OCI-LY1 (cell line): ENCODE results near the gene PLK1.

ENCODE experiments used
- H2AFZ ChIP-seq: fragments of 200-600 bp; sonication (generic), shearing (Covaris generic); 2 replicates; pipeline ENCODE4 v1.6.0; 2014; ENCODE audit warnings: antibody characterized with exemption, mild to moderate bottlenecking, low read length
- H3F3A ChIP-seq: fragments of 200-600 bp; sonication (generic), shearing (Covaris generic); 2 replicates; pipeline ENCODE4 v1.6.0; 2014; ENCODE audit warnings: mild to moderate bottlenecking, antibody characterized with exemption, low read length, moderate library complexity; ENCODE audit not compliant: insufficient read depth
- H3K27ac ChIP-seq: fragments of 200-600 bp; sonication (generic); 2 replicates; pipeline ENCODE4 v1.5.1; 2014; ENCODE audit warnings: low read length, mixed run types, mild to moderate bottlenecking, low read depth; ENCODE audit not compliant: poor library complexity, severe bottlenecking
- H3K27me3 ChIP-seq: fragments of 200-600 bp; sonication (generic); 2 replicates; pipeline ENCODE4 v1.6.0; 2014; ENCODE audit warnings: antibody characterized with exemption, mild to moderate bottlenecking, low read length, moderate library complexity; ENCODE audit not compliant: insufficient read depth
- H3K36me3 ChIP-seq: fragments of 200-600 bp; sonication (generic); 2 replicates; pipeline ENCODE4 v1.6.1; 2014; ENCODE audit warnings: mild to moderate bottlenecking, antibody characterized with exemption, low read length, moderate library complexity, mixed read lengths; ENCODE audit not compliant: insufficient read depth
- H3K4me1 ChIP-seq: fragments of 200-600 bp; sonication (generic); 2 replicates; pipeline ENCODE4 v1.5.1; 2014; ENCODE audit warnings: mild to moderate bottlenecking, low read length, moderate library complexity; ENCODE audit not compliant: insufficient read depth, severe bottlenecking
- H3K4me2 ChIP-seq: fragments of 200-600 bp; sonication (generic), shearing (Covaris generic); 2 replicates; pipeline ENCODE4 v1.6.1; 2014; ENCODE audit warnings: low read length
- H3K4me3 ChIP-seq: fragments of 200-600 bp; sonication (generic); 2 replicates; pipeline ENCODE4 v1.5.1; 2014; ENCODE audit warnings: low read length, low read depth, mild to moderate bottlenecking, mixed read lengths; ENCODE audit not compliant: poor library complexity, severe bottlenecking
- H3K79me2 ChIP-seq: fragments of 200-600 bp; shearing (Covaris generic); 2 replicates; pipeline ENCODE4 v1.6.1; 2016; ENCODE audit warnings: mixed run types, low read length, mixed read lengths; ENCODE audit not compliant: insufficient read depth
- H3K9ac ChIP-seq: fragments of 200-600 bp; sonication (generic), shearing (Covaris generic); 2 replicates; pipeline ENCODE4 v1.6.1; 2014; ENCODE audit warnings: mild to moderate bottlenecking, low read length, mixed read lengths
- H3K9me2 ChIP-seq: fragments of 200-600 bp; sonication (generic), shearing (Covaris generic); 2 replicates; pipeline ENCODE4 v1.6.1; 2014; ENCODE audit warnings: low read depth, mild to moderate bottlenecking, low read length, mixed read lengths
- H3K9me3 ChIP-seq: fragments of 200-600 bp; shearing (Covaris generic); 2 replicates; pipeline ENCODE4 v1.6.1; 2014; ENCODE audit warnings: low read length, mixed read lengths
- H4K20me1 ChIP-seq: fragments of 200-600 bp; sonication (generic), shearing (Covaris generic); 2 replicates; pipeline ENCODE4 v1.6.0; 2016; ENCODE audit warnings: mild to moderate bottlenecking, low read length; ENCODE audit not compliant: insufficient read depth
- EZH2 ChIP-seq: fragments of 200-600 bp; sonication (generic), shearing (Covaris generic); IDR thresholded peaks from 2 replicates; pipeline ENCODE4 v1.8.0; 2017; ENCODE audit warnings: borderline replicate concordance, mixed run types, mild to moderate bottlenecking, antibody characterized with exemption, low read length, moderate library complexity, mixed read lengths
- TF ChIP-seq, protein P1 (sequence below): fragments of 200-600 bp; sonication (generic), shearing (Covaris generic); IDR thresholded peaks from 2 replicates; pipeline ENCODE4 v1.5.1; 2017; ENCODE audit warnings: mild to moderate bottlenecking, antibody characterized with exemption, low read length, moderate library complexity, mixed read lengths

Gene PLK1

DNA sequence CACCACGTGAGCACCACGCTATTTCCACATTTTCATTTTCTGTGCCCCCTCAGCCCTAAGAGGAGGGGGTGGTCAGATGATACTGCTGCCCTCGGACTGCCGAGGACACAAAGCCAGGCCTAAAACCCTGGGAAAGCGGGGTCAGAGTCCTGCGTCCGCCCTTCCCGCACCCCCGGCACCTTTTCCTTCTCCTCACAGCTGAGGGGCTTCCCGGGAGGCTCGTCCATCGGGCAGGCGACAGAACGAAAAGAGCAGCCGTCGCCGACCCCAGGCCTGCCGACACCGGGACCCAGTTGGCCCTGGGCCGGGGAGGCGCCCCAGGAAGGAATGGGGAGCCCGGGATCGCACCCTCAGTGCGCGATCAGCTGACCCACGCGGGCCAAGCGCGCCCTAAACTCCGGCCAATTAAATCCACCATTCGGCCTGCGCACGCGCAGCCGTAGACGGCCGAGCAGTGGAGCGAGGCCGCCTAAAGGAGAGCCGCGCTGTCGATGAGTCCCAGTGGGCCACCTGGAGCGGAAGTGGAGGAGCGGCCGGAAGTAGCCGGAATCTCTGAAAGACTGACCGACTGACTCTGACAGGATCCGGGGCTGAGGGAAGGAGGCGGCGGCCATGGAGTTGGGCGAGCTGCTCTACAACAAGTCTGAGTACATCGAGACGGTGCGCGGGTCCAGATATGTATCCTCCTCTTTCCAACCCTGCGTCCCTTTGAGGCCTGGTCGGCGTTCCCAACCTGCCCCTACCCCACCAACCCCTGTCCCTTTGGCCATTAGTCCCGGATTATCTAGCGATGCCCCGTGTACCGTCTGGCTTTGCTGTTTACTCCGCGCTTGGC lies 37.5 kb upstream of the PLK1 start, which contains the start of the genes DCTN5 and PALB2:
TSS of gene DCTN5 (plus strand) at position 536 of the 835 bp plus-strand sequence. CDS start at position 613, 77 bp downstream.
TSS of gene PALB2 (minus strand) at position 380 of the 835 bp plus-strand sequence. CDS start at position 227, 153 bp downstream.
- H3K27ac ChIP-seq = peak within 1 kb of the TSS; percentile 80
- no peak for TF ChIP-seq EZH2
- TF ChIP-seq, protein P1, sequence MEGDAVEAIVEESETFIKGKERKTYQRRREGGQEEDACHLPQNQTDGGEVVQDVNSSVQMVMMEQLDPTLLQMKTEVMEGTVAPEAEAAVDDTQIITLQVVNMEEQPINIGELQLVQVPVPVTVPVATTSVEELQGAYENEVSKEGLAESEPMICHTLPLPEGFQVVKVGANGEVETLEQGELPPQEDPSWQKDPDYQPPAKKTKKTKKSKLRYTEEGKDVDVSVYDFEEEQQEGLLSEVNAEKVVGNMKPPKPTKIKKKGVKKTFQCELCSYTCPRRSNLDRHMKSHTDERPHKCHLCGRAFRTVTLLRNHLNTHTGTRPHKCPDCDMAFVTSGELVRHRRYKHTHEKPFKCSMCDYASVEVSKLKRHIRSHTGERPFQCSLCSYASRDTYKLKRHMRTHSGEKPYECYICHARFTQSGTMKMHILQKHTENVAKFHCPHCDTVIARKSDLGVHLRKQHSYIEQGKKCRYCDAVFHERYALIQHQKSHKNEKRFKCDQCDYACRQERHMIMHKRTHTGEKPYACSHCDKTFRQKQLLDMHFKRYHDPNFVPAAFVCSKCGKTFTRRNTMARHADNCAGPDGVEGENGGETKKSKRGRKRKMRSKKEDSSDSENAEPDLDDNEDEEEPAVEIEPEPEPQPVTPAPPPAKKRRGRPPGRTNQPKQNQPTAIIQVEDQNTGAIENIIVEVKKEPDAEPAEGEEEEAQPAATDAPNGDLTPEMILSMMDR = no peak
- no peaks in the 10 kb centered on the region for H3F3A ChIP-seq
- H3K9ac ChIP-seq = peak within 1 kb of the TSS; percentile 97
- peak within 1 kb of the TSS; percentile 93 for H3K4me3 ChIP-seq
- peak within 1 kb of the TSS; percentile 90 for H3K4me2 ChIP-seq
- no peaks in the 10 kb centered on the region for H3K9me3 ChIP-seq
- peaks cover 26% of the 10 kb centered on the region for H3K4me1 ChIP-seq
- 0 out of 2 replicates have a peak within 1 kb of the TSS, but pooled peaks have one; percentile 34 for H2AFZ ChIP-seq
- H4K20me1 ChIP-seq = no peaks in the 10 kb centered on the region
- peaks cover 51% of the 10 kb centered on the region for H3K36me3 ChIP-seq
- no peaks in the 10 kb centered on the region for H3K27me3 ChIP-seq
- H3K79me2 ChIP-seq = peaks cover 29% of the 10 kb centered on the region
- H3K9me2 ChIP-seq = no peaks in the 10 kb centered on the region

DNA sequence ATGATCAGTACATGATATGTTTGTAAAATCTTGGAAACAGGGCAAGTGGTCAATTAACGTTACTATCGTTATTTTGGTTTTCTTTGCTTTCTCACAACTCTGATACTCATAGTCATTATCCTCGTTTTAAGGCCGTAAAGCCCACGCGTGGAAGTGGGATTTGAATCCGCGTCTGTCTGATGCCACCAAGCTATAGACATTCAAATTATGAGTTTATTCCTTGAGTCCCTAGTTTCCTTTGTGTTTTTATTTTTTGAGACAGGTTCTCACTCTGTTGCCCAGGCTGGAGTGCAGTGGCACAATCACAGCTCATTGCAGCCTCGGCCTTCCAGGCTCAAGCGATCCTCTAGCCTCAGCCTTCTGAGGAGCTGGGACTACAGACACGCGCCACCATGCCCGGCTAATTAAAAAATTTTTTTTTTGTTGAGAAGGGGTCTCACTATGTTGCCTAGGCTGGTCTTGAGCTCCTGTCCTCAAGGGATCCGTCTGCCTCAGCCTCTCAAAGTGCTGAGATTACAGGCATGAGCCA lies 36.4 kb upstream of the PLK1 start:
- Histone ChIP-seq H3K27ac (peak overlapping the region; percentile 80), H2AFZ (no peak overlapping the region), H4K20me1 (no peaks in the 10 kb centered on the region), H3K36me3 (peaks cover 57% of the 10 kb centered on the region), H3K4me3 (peak overlapping the region; percentile 93), H3K9ac (peak overlapping the region; percentile 97), H3K9me2 (no peaks in the 10 kb centered on the region), H3K9me3 (no peaks in the 10 kb centered on the region), H3K4me2 (peak overlapping the region; percentile 75), H3K4me1 (peaks cover 26% of the 10 kb centered on the region), H3K27me3 (no peaks in the 10 kb centered on the region), H3K79me2 (peaks cover 39% of the 10 kb centered on the region), H3F3A (no peaks in the 10 kb centered on the region)
- TF ChIP-seq EZH2 = no peak
- TF ChIP-seq, protein P1 = no peak

DNA sequence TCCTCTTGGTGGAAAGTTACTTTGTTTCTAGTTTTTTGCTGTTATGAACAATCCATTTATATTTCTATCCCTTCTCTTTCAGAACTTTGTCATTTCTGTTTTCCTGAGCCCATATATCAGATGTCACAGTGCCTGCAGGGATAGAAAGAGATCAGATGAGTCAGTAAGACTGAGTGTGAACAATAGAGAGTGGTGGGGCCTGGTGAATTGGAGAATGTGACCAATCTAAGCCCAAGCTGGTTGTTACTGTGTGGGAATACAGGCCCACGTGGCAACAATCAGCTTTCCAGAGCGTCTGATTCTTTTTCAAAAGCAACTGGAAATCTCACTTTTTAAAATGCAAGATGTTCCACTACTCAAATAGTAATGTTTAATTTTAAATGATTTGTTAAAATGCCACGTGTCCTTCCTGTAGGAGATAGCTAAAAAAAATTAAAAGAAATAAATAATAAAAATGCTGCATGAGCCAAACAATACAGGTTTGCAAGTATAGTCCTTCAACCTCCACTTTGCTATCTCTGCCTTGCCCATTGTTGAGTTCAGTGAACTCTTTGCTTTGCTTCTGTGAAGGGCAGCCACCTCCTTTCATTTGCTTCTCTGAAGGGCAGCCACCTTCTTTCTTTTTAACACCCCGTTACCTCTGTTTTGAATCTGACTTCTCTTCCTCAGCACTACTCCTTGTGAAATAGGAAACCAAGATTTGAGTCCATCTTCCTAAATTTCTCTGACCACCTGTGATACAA lies 27.8 kb upstream of the PLK1 start:
- TF ChIP-seq, protein P1 = no peak
- no peak for TF ChIP-seq EZH2
- Histone ChIP-seq H3K79me2 (peaks cover 18% of the 10 kb centered on the region), H3K9me2 (no peaks in the 10 kb centered on the region), H3K4me1 (peaks cover 16% of the 10 kb centered on the region), H3K4me2 (no peak overlapping the region), H3K4me3 (no peak overlapping the region), H3K36me3 (peaks cover 79% of the 10 kb centered on the region), H3K9ac (no peak overlapping the region), H3K27ac (peak overlapping the region; percentile 31), H3F3A (no peaks in the 10 kb centered on the region), H2AFZ (no peak overlapping the region), H3K9me3 (no peaks in the 10 kb centered on the region), H3K27me3 (no peaks in the 10 kb centered on the region), H4K20me1 (no peaks in the 10 kb centered on the region)
